Mesenteric fat pad (tissue), 1 donor: ENCODE measurements around the gene PWWP2B. TPM values are rescaled to one million over a fixed set of nuclear protein-coding genes. Genes with fewer than 3 reads are reported as not detected.
"Not testable (repeated sequence)": the region's sequence is repeated elsewhere in the genome, so short reads cannot be mapped to it uniquely, and the experiment has no call there.

Experiments
- DNase-seq: peaks from one replicate; pipeline ENCODE4 v3.0.0-alpha.2; 2020; ENCODE audit warnings: low spot score
- total RNA-seq: library from RNA; stranded (reverse); fragmentation: NEBNext Ultra II Directional; extraction: Animal tissue kit (Norgen Biotek cat#: 25700); gene quantifications from one replicate; pipeline ENCODE4 v1.2.1, GENCODE V29; 2021
- donor health status: DM: yes; HTN: yes; CAD: no.

Gene PWWP2B
- total RNA-seq, 1 donor from 2014 or later: 30.4 TPM

DNA sequence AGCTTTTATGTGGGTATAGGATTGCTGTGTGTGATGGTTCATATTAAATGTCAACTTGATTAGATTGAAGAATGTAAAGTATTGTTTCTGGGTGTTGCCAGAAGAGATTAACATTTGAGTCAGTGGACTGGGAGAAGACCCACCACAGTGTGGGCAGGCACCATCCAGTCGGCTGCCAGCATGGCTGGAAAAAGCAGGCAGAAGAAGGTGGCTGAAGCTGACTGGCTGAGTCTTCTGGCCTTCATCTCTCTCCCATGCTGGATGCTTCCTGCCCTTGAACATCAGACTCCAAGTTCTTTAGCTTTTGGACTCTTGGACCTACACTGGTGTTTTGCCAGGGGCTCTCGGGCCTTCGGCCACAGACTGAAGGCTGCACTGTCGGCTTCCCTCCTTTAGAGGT lies 16.0 kb upstream of the PWWP2B start:
- not testable (repeated sequence) for DNase-seq

DNA sequence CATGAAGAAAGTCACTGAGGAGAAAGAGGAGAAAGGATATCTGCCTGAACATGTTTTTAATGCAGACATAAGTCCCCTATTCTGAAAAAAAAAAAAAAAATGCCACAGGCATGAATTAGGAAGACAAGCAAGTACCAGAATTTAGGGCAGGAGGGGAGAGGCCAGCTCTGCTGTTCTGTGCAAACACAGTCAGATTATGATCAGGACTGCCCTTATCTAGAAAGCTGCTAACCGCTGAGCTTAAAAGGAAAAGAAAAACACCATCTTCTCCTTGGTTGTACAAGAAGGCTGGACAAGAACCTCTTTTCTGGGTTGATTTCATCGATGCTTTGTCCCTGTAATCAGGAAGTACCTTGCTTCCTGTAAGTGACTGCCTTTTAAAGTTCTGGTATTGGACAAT lies 15.3 kb upstream of the PWWP2B start:
- no peak for DNase-seq

DNA sequence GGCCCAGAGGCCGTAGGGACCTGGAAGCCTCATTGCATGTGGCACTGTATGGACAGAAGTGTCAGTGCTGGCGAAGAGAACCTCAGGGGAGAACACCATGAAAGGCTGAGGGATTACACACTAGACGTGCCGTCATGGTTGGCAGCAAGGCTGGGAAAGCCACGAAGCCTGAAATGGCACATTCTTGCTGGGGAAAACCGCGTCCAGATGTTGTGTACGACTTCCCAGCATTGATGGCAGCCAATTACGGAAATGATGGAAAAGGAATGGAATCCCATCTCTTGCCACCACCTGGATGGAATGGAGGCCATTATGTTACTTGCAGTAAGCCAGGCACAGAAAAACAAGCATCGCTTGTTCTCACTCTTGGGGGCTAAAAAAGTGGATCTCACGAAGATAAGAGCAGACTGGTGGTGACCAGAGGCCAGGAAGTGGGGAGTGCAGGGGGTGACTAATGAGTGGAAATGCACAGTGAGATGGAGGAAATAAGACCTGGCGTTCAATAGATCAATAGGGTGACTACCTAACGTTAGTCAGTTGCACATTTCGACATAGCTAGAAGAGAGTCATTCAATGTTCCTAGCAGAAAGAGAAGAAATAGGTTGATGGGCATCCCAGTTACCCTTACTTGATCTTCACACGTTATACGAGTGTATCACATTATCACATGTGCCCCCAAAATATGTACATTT lies 14.6 kb upstream of the PWWP2B start:
- DNase-seq: no peak

DNA sequence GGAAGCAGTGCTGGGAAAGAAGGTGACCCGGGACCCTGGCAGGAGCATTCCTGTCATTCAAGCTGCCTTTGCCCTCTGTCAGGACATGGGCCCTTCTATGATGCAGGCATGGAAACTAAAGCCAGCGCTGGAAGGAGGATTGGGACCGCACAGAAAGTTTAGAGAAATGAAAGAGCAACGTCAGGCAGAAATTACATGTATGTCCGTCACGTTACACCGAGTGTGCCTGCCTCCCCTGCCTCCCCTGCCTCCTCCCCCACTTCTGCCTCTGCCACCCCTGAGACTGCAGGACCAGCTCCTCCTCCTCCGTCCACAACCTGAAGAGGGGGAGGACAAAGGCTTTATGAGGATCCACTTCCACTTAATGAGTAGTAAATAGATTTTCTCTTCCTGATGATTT lies 13.9 kb upstream of the PWWP2B start:
- no peak for DNase-seq

DNA sequence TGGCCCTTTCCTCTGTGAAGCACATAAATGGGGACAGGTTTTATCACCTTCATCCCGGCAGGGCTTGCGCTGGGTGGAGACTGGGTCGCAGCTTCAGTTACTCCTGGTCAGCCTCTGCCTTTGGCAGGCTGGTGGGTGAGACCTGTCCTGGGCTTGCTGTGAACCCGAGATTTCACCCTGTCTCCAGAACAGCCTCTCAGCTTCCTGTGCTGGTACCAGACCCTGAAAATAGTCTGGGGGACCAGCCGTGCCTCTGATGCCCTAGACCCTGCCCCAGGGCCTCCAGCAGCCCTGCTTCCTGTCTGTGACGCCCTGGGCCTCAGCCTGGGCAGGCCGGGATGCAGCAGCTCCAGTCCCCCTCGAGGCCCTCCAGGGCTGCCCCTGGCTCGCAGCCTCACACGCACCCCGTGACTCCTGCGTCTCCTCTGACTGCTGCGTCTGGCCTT lies 13.2 kb upstream of the PWWP2B start:
- DNase-seq: no peak

DNA sequence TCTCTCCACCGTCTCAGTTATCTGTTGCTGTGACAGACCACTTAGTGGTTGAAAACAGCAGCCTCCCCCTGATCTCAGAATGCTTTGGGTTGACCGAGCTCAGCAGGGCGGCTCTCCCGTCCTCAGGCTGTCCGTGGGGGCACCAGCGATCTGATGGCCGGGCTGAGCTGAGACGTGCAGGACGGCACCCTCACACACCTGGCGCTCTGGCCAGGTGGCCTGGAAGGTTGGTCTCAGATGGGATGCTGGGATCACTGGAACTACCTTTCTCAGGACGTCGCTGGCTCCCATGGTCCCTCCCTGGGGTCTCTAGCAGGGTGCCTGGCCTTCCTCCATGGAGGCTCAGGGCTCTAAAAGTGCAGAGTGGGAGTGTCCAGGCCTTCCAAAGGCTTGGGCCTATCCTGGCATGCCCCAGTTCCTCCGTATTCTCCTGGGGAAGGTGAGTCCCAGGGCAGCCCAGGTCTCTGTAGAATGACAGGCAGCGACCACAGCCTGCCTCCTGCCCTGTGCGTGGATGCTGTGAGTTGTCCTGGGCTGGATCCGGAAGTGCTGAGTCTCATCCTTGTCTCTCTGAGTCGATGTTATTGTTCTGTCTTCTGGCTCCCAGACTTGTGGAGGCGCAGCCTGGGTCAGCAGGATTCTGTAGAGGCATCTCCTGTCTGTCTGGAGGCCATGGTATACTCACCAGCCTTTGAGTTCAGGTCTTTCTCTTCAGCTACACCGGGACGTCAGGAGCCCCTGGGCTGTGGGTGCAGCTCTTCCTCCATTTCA lies 12.2 kb upstream of the PWWP2B start:
- DNase-seq: no peak

DNA sequence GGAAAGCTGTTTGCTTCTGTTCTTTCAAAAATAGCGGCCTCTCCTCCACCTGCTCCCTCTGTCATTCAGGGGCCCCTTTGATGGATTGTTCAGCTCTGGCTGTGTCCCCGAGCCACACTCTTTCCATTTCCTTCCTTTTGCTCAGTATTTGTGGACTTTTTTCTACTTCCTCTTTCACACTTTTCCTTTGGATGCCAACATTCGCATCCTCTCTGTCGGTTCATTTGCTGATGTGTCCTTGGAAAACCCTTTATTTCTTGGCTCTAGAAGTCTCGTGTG lies 11.7 kb upstream of the PWWP2B start:
- DNase-seq: no peak

DNA sequence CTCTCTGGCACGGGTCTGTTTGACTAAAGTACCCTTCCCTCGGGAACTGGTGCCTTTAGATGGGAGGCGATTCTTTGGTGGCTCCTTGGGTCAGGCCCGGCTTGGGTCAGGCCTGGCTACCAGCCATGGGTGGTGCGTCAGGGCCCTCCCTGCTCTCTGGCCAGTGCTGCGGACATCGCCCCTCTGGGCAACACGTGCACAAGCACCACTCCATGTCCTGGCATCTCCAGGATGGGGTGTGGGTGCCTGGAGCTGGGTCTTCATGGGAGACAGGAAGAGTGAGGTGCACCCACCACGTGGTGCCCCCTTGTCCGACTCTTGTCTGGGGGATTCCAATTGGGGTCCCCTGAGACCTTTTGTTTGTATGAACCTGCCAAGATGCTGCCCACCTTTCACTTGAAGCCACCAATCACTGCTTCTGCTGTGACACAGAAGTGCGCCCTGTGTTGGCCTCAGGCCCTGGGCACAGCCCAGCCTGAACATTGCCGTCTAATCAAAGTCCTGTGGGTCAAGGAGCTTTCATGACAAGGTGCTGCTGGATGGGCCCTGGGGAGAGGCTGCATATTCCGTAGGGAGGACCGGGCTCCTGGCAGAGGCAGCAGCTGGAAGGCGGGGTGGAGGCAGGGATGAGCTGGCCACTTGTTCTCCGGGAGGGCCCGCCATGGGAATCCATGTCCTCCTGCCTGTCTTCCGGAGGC lies 11.1 kb upstream of the PWWP2B start:
- DNase-seq: no peak

DNA sequence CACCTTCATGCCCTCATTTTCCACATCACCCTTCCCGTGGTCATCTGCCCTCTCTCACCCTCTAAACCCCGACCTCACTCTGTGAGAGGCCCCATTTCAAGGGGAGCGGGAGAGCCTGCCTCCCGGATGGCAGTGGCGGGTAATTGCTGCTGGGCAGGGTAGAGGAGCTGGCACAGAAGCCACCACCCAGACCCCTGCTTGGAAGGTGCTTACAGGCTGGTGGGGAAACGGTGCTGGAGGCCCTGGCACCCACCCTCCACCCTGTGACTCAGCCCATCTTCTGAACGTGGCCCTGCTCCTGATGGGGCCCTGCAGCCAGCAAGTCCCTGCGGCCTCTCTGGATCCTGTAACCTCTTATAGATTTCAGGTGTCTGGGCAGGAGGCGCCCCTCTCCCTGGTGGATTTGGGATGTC lies 10.6 kb upstream of the PWWP2B start:
- no peak for DNase-seq

DNA sequence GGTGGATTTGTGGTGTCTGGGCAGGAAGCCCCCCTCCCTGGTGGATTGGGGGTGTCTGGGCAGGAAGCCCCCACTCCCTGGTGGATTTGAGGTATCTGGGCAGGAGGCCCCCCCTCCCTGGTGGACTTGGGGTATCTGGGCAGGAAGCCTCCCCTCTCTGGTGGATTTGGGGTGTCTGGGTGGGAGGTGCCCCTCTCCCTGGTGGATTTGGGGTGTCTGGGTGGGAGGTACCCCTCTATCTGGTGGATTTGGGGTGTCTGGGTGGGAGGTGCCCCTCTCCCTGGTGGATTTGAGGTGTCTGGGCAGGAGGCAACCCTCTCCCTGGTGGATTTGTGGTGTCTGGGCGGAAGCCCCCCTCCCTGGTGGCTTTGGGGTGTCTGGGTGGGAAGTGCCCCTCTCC lies 10.1 kb upstream of the PWWP2B start:
- not testable (repeated sequence) for DNase-seq

DNA sequence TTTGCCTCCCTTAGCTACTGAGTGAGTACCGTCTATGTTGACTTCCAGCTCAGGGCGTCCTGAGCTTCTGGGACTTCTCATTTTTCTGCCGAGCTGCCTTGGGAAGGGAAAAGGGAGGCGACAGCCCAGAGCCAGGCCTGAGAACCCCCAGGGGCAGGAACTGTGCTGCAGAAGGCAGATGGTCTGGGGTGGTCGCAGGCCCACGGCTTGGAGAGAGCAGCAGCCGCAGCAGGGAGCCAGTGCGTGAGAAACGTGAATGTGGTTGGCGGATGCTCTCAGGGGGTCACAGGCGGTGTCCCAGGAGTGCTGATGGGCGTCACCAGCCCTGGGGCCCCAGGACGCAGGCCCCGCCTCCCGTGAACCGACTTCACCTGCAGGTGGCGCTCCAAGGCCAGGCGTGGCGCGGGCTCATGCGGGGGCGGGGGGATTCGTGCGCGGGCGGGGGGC lies 9.2 kb upstream of the PWWP2B start:
- DNase-seq: no peak

DNA sequence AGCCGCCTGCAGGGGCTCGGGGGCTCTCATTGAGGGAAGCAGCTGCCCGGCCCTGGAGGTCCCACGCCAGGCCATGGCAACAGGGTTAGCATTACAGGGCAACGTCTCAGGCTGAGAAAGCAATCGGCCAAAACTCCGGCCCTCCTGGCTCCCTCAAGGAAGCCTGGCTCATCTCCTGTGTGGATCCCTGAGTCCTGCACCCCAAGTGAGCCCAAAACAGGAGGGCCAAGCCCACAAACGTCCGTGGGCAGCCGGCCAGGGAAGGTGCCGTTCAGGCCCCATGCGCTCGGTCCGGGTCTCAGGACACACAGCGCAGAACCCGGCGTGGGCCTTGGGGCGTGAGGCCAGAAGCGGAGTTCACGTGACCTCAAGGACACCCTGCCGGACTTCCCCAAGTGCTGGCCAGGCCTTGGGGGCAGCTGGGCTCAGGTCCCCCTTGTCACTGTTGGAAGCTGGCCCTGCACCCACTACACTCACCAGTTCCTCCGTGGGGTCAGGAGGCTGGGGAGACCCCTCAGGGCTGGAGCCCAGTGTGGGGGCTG lies 8.0 kb upstream of the PWWP2B start:
- DNase-seq: no peak

DNA sequence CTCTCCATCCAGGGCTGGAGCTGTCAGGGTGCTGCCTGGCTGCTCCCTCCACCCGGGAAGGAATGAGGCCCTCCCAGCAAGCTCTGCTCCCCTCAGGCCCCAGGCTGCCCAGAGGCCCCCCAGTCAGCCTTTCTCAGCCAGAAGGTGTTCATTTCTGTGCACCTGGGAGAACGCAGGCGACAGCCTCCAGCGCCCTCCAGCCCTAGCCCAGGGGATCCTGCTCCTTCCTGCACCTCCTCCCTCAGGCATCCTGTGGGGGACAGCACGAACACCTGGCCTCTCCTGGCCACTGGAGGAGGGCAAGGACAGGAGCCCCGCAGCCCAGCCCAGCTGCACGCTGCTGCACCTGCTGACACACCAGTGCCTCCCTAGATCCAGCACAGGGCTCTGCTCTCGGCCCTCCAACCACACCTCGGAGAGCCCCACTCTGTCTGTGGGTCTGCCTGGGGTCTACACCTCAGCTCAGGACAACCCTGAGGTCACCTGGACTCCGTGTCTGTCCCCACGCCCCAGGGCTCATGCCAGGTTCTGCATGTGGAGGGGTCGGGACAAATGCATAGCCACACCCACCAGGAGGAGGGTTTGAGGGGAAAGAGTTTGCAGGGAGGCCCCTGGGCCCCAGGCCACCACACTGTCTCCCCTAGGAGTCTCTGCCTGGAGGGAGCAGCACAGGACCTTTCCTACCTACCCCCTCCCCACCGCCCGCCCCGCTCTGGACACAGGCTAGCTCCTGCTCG lies 7.4 kb upstream of the PWWP2B start:
- DNase-seq: no peak

DNA sequence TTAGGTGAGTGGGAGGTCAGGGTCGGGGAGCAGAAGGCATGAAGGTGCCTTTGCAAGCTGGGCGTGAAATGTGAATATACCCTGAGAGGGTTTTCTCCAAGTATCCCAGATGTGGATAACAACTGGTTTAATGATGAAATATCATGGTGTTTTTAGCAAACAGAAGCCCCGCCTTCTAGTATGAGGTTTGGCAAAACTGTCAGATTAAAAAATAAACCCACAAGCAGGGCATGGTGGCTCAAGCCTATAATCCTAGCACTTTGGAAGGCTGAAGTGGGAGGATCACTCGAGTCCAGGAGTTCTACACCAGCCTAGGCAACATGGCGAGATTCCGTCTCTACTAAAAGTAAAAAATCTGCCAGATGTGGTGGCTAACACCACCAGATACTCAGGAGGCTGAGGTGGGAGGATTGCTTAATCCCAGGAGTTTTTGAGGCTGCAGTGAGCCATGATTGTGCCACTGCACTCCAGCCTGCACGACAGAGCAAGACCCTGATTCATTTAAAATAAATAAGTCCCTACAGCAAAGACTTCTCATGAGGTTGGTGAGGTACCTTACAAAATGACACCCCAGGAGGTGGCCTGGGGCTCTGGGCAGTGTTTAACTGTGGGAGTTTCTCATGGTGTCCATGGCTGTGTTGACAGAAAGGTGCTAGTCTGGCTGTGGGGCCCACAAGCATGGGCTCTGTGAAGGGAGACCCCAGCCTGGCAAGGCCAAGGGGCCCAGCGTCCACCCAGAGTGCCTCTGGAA lies 6.7 kb upstream of the PWWP2B start:
- no peak for DNase-seq

DNA sequence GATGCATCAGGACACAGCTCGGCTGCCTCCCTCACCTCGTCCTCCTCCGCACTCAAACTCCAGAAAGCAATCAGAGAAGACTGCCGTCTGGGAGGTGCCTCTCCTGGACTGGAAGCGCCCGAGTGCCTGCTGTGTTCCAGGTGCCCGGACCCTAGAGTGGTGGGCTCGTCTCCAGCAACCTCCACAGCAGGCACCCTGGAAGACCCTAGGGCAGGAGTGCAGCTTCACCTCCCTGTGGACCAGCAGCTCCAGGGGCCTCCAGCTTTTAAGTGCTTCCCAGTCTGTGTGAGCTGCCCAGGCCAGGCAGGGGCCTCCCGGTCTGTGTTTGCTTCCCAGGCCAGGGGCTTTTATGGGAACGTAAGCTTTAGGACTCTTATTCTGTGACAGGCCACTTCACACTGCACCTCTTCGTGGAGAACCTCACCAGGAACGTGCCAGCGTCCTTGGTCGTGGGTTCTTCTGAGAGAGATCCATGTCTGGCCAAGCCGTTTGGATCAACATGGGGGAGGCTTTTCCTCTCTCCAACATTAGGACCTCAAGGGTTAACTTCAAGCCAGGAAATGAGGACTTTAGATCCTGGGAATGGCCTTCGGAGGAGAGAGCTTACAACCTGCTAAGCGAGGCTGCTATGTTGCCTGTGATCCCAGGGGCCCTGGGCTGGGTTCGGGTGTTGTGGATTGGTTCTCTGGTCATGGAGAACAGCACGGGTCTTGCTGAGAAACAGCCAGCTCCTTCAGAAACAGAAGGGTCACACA lies 5.9 kb upstream of the PWWP2B start:
- no peak for DNase-seq

DNA sequence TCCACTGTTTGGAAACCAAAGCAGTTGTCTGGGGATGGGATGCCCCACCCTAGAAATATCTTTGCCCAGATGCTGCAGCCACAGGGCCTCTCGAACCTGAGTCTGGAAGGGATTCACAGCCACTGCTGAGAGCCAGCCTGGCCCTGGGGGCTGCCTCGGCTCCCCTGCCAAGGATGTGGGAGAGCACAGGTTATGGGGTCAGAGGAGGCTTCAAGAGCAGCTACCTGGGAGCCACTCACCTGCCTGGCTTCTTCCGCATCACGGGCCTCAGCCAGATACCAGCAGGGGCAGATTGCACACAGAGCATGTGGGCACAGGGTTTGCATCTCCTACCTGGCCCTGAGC lies 5.4 kb upstream of the PWWP2B start:
- no peak for DNase-seq

DNA sequence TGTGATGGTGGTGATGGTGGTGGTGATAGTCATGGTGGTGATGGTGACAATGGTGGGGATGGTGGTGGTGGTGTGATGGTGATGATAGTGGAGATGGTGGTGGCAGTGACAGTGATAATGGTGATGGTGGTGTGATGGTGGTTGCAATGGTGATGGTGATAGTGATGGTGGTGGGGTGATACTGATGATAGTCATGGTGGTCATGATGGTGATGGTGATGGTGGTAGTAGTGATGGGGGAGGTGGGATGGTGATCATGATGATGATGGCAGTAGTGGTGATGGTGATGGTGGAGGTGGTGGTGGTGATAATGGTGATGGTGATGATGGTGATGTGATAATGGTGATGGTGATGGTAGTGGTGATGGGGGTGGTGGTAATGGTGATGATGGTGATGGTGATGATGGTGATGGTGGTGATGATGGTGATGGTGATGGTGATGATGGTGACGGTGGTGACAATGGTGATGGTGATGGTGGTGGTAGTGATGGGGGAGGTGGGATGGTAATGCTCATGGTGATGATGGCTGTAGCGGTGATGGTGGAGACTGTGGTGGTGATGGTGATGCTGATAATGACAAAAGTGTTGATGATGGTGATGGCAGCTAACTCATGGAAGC lies 4.7 kb upstream of the PWWP2B start:
- no peak for DNase-seq

DNA sequence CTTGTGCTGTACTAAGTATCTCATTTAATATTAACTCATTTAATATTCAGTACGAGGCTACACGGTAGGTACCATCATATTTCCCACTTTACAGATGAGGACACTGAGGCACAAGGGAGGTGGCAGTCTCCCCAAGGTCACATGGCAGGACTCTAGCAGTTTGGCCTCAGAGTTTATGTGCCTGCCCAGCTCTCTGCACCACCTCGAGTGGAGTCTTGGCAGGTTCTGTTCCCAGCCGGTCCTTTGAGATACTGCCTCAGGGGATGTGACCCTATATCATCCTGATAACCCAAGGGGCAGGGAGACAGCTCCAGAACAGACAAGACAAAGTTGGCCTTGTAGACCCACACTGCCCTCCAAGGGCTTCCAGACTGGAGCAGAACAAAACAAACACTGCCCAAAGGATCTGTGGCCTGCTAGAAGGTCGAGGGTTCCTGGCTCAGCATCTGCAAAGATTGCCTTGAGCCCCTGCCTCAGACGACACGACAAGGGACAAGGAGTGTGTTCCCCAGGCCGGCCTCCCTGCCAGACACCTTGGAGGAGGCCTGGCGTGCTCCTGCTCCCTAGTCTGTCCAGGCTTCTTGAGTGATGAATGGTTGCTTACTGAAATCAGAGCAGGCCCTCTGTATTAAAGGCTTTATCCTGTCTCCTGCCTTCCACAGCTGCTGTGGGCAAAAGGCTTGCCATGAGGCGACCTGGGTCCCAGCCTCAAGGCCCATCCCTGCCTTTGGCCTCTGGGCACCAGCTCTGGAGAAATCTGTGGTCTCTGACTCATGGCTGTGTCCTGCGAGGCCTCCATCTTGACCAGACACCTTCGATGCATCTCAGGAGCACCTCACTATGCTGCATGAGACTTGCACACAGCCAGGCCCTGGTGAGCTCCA lies 3.9 kb upstream of the PWWP2B start:
- DNase-seq: no peak
